GM12878 (cell line): Measurements from ENCODE around the gene ZNF491. TPM values are rescaled to one million over a fixed set of nuclear protein-coding genes. Genes with fewer than 3 reads are reported as not detected.

Experiments
- CHD4 ChIP-seq: fragments of 200-600 bp; sonication (generic); IDR thresholded peaks from 2 replicates; pipeline ENCODE4 v1.6.1; 2016; ENCODE audit warnings: mild to moderate bottlenecking
- DPF2 ChIP-seq: fragments of 450-650 bp; IDR thresholded peaks from 2 replicates; pipeline ENCODE4 v1.6.1; 2017; ENCODE audit warnings: mild to moderate bottlenecking
- EED ChIP-seq: sonication (generic); IDR thresholded peaks from 2 replicates; pipeline ENCODE4 v1.6.1; 2016; ENCODE audit warnings: antibody characterized with exemption, low read depth
- GATAD2B ChIP-seq: fragments of 450-650 bp; conservative IDR thresholded peaks from 2 replicates; pipeline ENCODE4 v1.6.1; 2017; ENCODE audit warnings: low read depth, mild to moderate bottlenecking, moderate library complexity
- POLR2A ChIP-seq: IDR thresholded peaks from 2 replicates; pipeline ENCODE4 v1.6.1; 2011; ENCODE audit warnings: low read depth, mild to moderate bottlenecking, low read length
- RAD51 ChIP-seq: fragments of 450-650 bp; IDR thresholded peaks from 2 replicates; pipeline ENCODE4 v1.6.1; 2016; ENCODE audit warnings: moderate library complexity, mild to moderate bottlenecking, inconsistent platforms
- SREBF1 ChIP-seq: IDR thresholded peaks from 2 replicates; pipeline ENCODE4 v1.6.1; 2012; ENCODE audit warnings: mild to moderate bottlenecking, low read length
- SUZ12 ChIP-seq: fragments of 200-600 bp; sonication (generic); IDR thresholded peaks from one replicate; pipeline ENCODE4 v1.6.1; 2018; ENCODE audit warnings: antibody characterized with exemption, mild to moderate bottlenecking; ENCODE audit not compliant: unreplicated experiment
- TAF1 ChIP-seq: IDR thresholded peaks from 2 replicates; pipeline ENCODE4 v1.6.1; 2011; ENCODE audit warnings: mild to moderate bottlenecking, low read depth, low read length, borderline replicate concordance
- polyA plus RNA-seq, 11 experiments: library from polyadenylated mRNA; depleted of rRNA in 4 of 11; unstranded in 6 of 11; stranded (reverse) in 5 of 11; fragments of >200 nt; fragmentation: Nextera tagmentation in 4 of 11; fragmentation: Illumina TruSeq in 1 of 11; extraction: Ambion mirVana in 4 of 11; extraction: Trizol in 1 of 11; gene quantifications; 1 replicate in 1 of 11; 2 replicates in 10 of 11; pipeline versions ENCODE4 v1.2.1 to v1.2.3, GENCODE V29; 2011 to 2016; ENCODE audit warnings: inconsistent platforms in 2 of 11, missing spikeins in 2 of 11, low read depth in 1 of 11
- total RNA-seq, 4 experiments: library from RNA; depleted of rRNA in 3 of 4; stranded (reverse); fragments of >200 nt in 3 of 4; fragmentation: Illumina TruSeq in 1 of 4; extraction: Trizol in 1 of 4; gene quantifications; 2 replicates each; pipeline versions ENCODE4 v1.2.1 to v1.2.3, GENCODE V29; 2013 to 2021
- TF ChIP-seq, protein P1 (sequence below): fragments of 450-650 bp; formaldehyde crosslinking; IDR thresholded peaks from 2 replicates; pipeline ENCODE4 v1.4.0; 2020; ENCODE audit warnings: mild to moderate bottlenecking, moderate library complexity
- TF ChIP-seq, protein P2 (sequence below): IDR thresholded peaks from 2 replicates; pipeline ENCODE4 v1.6.1; 2012; ENCODE audit warnings: low read depth, low read length, improper control_type of control experiment
- TF ChIP-seq, protein P3 (sequence below): fragments of 450-650 bp; IDR thresholded peaks from 2 replicates; pipeline ENCODE4 v1.6.1; 2017; ENCODE audit warnings: borderline replicate concordance
- TF ChIP-seq, protein P4 (sequence below): fragments of 450-650 bp; IDR thresholded peaks from 2 replicates; pipeline ENCODE4 v1.6.1; 2017; ENCODE audit warnings: antibody characterized with exemption, mild to moderate bottlenecking, moderate library complexity
- TF ChIP-seq, protein P5 (sequence below): fragments of 150-350 bp; IDR thresholded peaks from 2 replicates; pipeline ENCODE4 v1.6.1; 2014; ENCODE audit warnings: mild to moderate bottlenecking, low read depth, low read length

Gene ZNF491
- total and polyA plus RNA-seq, 10 of the 15 experiments (the other 5 are each of a cell fraction or from before 2014, with no cell fraction given), result 0.18 to 1.4 (median 0.37) TPM

DNA sequence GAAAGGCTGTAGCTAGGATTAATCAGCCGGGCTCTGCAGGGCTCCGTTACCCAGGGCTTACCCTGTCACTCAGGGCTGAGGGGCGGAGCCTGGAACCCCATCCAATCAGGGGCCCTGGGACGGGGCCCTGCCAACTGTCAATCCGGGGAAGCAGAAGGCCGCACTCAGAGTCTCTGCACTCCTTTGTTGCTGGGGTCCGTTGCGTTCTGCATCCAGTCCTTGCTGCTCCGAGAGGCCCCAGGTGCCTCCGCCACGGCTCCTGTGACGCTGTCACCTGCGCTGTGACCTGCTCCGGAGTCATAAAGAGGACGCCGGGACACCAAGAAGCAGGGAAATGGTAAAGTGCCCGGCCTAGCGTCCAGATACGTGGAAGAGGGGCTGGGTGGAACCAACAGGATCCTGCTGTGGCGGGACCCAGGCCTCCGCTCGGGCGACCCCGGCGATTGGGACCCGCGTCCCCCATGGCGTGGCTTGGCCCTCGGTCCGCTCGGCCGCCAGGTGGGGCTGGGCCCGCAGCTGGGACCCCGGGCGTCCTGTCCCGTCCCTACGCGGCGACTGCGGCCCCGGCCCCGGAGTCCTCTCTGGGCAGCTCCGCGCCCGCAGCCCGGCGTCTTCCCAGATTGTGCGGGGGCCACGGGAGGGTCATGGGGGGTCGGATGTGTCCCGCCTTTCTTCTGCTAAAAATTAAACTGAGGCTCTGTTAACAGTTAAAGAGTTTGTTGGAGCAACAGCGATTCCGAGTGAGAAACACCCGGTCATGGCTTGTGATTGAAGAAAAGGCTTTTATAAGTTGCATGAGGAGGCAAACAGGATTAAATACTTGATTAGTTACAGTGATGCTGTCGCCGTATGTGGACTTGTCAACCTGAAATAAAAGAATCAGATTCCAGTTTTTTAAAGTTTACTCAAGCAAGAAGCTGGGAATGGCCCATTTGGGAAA lies at the start of gene ZNF491 (continued):
- TF ChIP-seq, protein P1, sequence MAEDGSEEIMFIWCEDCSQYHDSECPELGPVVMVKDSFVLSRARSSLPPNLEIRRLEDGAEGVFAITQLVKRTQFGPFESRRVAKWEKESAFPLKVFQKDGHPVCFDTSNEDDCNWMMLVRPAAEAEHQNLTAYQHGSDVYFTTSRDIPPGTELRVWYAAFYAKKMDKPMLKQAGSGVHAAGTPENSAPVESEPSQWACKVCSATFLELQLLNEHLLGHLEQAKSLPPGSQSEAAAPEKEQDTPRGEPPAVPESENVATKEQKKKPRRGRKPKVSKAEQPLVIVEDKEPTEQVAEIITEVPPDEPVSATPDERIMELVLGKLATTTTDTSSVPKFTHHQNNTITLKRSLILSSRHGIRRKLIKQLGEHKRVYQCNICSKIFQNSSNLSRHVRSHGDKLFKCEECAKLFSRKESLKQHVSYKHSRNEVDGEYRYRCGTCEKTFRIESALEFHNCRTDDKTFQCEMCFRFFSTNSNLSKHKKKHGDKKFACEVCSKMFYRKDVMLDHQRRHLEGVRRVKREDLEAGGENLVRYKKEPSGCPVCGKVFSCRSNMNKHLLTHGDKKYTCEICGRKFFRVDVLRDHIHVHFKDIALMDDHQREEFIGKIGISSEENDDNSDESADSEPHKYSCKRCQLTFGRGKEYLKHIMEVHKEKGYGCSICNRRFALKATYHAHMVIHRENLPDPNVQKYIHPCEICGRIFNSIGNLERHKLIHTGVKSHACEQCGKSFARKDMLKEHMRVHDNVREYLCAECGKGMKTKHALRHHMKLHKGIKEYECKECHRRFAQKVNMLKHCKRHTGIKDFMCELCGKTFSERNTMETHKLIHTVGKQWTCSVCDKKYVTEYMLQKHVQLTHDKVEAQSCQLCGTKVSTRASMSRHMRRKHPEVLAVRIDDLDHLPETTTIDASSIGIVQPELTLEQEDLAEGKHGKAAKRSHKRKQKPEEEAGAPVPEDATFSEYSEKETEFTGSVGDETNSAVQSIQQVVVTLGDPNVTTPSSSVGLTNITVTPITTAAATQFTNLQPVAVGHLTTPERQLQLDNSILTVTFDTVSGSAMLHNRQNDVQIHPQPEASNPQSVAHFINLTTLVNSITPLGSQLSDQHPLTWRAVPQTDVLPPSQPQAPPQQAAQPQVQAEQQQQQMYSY (CRISPR knock-in tag), result no peak
- TF ChIP-seq, protein P2, sequence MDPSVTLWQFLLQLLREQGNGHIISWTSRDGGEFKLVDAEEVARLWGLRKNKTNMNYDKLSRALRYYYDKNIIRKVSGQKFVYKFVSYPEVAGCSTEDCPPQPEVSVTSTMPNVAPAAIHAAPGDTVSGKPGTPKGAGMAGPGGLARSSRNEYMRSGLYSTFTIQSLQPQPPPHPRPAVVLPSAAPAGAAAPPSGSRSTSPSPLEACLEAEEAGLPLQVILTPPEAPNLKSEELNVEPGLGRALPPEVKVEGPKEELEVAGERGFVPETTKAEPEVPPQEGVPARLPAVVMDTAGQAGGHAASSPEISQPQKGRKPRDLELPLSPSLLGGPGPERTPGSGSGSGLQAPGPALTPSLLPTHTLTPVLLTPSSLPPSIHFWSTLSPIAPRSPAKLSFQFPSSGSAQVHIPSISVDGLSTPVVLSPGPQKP, result no peak
- TF ChIP-seq SUZ12 (no peak), EED (no peak), SREBF1 (no peak), POLR2A (peak; percentile 84), RAD51 (no peak), TAF1 (peak; percentile 55; the same call in 1 of the 2 replicates), DPF2 (peak; percentile 70), CHD4 (no peak), GATAD2B (peak; percentile 52; the same call in 1 of the 2 replicates)
- TF ChIP-seq, protein P3, sequence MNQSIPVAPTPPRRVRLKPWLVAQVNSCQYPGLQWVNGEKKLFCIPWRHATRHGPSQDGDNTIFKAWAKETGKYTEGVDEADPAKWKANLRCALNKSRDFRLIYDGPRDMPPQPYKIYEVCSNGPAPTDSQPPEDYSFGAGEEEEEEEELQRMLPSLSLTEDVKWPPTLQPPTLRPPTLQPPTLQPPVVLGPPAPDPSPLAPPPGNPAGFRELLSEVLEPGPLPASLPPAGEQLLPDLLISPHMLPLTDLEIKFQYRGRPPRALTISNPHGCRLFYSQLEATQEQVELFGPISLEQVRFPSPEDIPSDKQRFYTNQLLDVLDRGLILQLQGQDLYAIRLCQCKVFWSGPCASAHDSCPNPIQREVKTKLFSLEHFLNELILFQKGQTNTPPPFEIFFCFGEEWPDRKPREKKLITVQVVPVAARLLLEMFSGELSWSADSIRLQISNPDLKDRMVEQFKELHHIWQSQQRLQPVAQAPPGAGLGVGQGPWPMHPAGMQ, result no peak
- TF ChIP-seq, protein P4, sequence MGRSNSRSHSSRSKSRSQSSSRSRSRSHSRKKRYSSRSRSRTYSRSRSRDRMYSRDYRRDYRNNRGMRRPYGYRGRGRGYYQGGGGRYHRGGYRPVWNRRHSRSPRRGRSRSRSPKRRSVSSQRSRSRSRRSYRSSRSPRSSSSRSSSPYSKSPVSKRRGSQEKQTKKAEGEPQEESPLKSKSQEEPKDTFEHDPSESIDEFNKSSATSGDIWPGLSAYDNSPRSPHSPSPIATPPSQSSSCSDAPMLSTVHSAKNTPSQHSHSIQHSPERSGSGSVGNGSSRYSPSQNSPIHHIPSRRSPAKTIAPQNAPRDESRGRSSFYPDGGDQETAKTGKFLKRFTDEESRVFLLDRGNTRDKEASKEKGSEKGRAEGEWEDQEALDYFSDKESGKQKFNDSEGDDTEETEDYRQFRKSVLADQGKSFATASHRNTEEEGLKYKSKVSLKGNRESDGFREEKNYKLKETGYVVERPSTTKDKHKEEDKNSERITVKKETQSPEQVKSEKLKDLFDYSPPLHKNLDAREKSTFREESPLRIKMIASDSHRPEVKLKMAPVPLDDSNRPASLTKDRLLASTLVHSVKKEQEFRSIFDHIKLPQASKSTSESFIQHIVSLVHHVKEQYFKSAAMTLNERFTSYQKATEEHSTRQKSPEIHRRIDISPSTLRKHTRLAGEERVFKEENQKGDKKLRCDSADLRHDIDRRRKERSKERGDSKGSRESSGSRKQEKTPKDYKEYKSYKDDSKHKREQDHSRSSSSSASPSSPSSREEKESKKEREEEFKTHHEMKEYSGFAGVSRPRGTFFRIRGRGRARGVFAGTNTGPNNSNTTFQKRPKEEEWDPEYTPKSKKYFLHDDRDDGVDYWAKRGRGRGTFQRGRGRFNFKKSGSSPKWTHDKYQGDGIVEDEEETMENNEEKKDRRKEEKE, result no peak
- TF ChIP-seq, protein P5, sequence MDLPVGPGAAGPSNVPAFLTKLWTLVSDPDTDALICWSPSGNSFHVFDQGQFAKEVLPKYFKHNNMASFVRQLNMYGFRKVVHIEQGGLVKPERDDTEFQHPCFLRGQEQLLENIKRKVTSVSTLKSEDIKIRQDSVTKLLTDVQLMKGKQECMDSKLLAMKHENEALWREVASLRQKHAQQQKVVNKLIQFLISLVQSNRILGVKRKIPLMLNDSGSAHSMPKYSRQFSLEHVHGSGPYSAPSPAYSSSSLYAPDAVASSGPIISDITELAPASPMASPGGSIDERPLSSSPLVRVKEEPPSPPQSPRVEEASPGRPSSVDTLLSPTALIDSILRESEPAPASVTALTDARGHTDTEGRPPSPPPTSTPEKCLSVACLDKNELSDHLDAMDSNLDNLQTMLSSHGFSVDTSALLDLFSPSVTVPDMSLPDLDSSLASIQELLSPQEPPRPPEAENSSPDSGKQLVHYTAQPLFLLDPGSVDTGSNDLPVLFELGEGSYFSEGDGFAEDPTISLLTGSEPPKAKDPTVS, result no peak
